H1 (cell line): Measurements from ENCODE around the gene MXRA7. TPM values are rescaled to one million over a fixed set of nuclear protein-coding genes. Genes with fewer than 3 reads are reported as not detected.

ENCODE experiments used
- CTCF ChIA-PET: fragments of 300-600 bp; sonication (Branson Sonifier 250); formaldehyde crosslinking; loops from one replicate; lab custom pipeline; 2021; ENCODE audit not compliant: partially characterized antibody; lab: Charles Lee
- POLR2A ChIA-PET: fragments of 300-600 bp; sonication (Branson Sonifier 250); formaldehyde crosslinking; loops from one replicate; lab custom pipeline; 2021; ENCODE audit warnings: inconsistent platforms; ENCODE audit not compliant: partially characterized antibody; lab: Charles Lee
- DNase-seq, 2 experiments: peaks; one replicate each; pipeline versions ENCODE4 v3.0.0 to v3.0.0-alpha.2; 2010 to 2022; ENCODE audit warnings: low spot score in 2 of 2, low read depth in 1 of 2, mixed read lengths in 1 of 2
- FAIRE-seq: peaks from 2 replicates; lab custom pipeline; 2011; peaks lifted over from hg19 to GRCh38; lab: Jason Lieb, UNC
- H2AFZ ChIP-seq: 2 replicates; pipeline ENCODE4 v1.8.1; 2012; ENCODE audit warnings: low read length, inconsistent platforms
- H2AK5ac ChIP-seq: 2 replicates; pipeline ENCODE4 v1.6.1; 2013; ENCODE audit warnings: low read depth, low read length
- H2BK120ac ChIP-seq: replicated peaks from 2 replicates; pipeline ENCODE3; 2013; ENCODE audit warnings: low read depth, low read length, inconsistent platforms
- H2BK12ac ChIP-seq: 2 replicates; pipeline ENCODE4 v1.6.1; 2013; ENCODE audit warnings: low read depth, low read length
- H2BK15ac ChIP-seq: 2 replicates; pipeline ENCODE4 v1.6.1; 2013; ENCODE audit warnings: low read length
- H2BK20ac ChIP-seq: 2 replicates; pipeline ENCODE4 v1.6.1; 2013; ENCODE audit warnings: low read length
- H2BK5ac ChIP-seq: 2 replicates; pipeline ENCODE4 v1.6.1; 2013; ENCODE audit warnings: low read depth, low read length
- H3K14ac ChIP-seq: 2 replicates; pipeline ENCODE4 v1.6.1; 2013; ENCODE audit warnings: inconsistent platforms; ENCODE audit not compliant: insufficient read length
- H3K18ac ChIP-seq: 2 replicates; pipeline ENCODE4 v1.6.1; 2013; ENCODE audit warnings: low read length; ENCODE audit errors: extremely low read depth
- H3K23ac ChIP-seq: 2 replicates; pipeline ENCODE4 v1.6.1; 2013; ENCODE audit warnings: inconsistent platforms; ENCODE audit not compliant: insufficient read length
- H3K23me2 ChIP-seq: 2 replicates; pipeline ENCODE4 v1.6.1; 2013; ENCODE audit warnings: low read depth, low read length
- H3K27ac ChIP-seq: 2 replicates; pipeline ENCODE4 v1.6.1; 2011; ENCODE audit warnings: low read depth, low read length, inconsistent platforms
- H3K27me3 ChIP-seq, 4 experiments: replicated peaks in 1 of 4; 1 replicate in 1 of 4; 2 replicates in 3 of 4; pipeline versions ENCODE4 v1.6.1 to v1.8.1; 2011 to 2013; ENCODE audit warnings: low read length in 3 of 4, mild to moderate bottlenecking in 3 of 4, inconsistent platforms in 2 of 4, mixed read lengths in 2 of 4, moderate library complexity in 1 of 4; ENCODE audit not compliant: control insufficient read depth in 3 of 4, insufficient read depth in 3 of 4; ENCODE audit errors: extremely low read depth in 1 of 4
- H3K36me3 ChIP-seq, 4 experiments: 2 replicates each; pipeline versions ENCODE4 v1.6.1 to v1.8.1; 2011 to 2013; ENCODE audit warnings: mild to moderate bottlenecking in 4 of 4, low read length in 3 of 4, moderate library complexity in 2 of 4, control low read depth in 1 of 4, inconsistent platforms in 1 of 4; ENCODE audit not compliant: insufficient read depth in 4 of 4, control insufficient read depth in 2 of 4
- H3K4ac ChIP-seq: replicated peaks from 2 replicates; pipeline ENCODE3; 2013; ENCODE audit warnings: low read length, low read depth, mixed read lengths, inconsistent platforms; ENCODE audit not compliant: insufficient read length
- H3K4me1 ChIP-seq, 4 experiments: replicated peaks in 1 of 4; 1 replicate in 1 of 4; 2 replicates in 3 of 4; pipeline versions ENCODE4 v1.6.1 to v1.8.1; 2011 to 2013; ENCODE audit warnings: low read length in 3 of 4, inconsistent platforms in 2 of 4, mixed read lengths in 1 of 4; ENCODE audit not compliant: insufficient read depth in 4 of 4, control insufficient read depth in 3 of 4
- H3K4me2 ChIP-seq, 2 experiments: 2 replicates each; pipeline versions ENCODE4 v1.6.1 to v1.8.1; 2011 to 2013; ENCODE audit warnings: low read depth in 2 of 2, low read length in 2 of 2, control low read depth in 1 of 2, inconsistent platforms in 1 of 2, mild to moderate bottlenecking in 1 of 2; ENCODE audit not compliant: insufficient read depth in 1 of 2
- H3K4me3 ChIP-seq, 4 experiments: fragments of 200-600, 300-600 bp in 1 of 4; sonication (generic), shearing (Covaris generic), sonication (Bioruptor Twin) in 1 of 4; 2 replicates each; pipeline versions ENCODE4 v1.5.1 to v1.8.1; 2011 to 2016; ENCODE audit warnings: low read length in 4 of 4, low read depth in 3 of 4, control low read depth in 2 of 4, inconsistent platforms in 2 of 4, mild to moderate bottlenecking in 2 of 4, mixed read lengths in 1 of 4, moderate library complexity in 1 of 4; ENCODE audit not compliant: insufficient read depth in 2 of 4; ENCODE audit errors: extremely low read depth in 1 of 4
- H3K56ac ChIP-seq: replicated peaks from 2 replicates; pipeline ENCODE3; 2013; ENCODE audit warnings: low read depth, mild to moderate bottlenecking, mixed read lengths, low read length, inconsistent platforms; ENCODE audit not compliant: insufficient read length
- H3K79me1 ChIP-seq: 2 replicates; pipeline ENCODE4 v1.6.1; 2013; ENCODE audit warnings: low read depth, low read length, control low read depth
- H3K79me2 ChIP-seq, 2 experiments: 2 replicates each; pipeline versions ENCODE4 v1.6.1 to v1.8.1; 2012 to 2013; ENCODE audit warnings: low read length in 2 of 2, mild to moderate bottlenecking in 2 of 2, inconsistent platforms in 1 of 2; ENCODE audit not compliant: insufficient read depth in 2 of 2, control insufficient read depth in 1 of 2
- H3K9ac ChIP-seq, 4 experiments: replicated peaks in 1 of 4; 1 replicate in 1 of 4; 2 replicates in 3 of 4; pipeline versions ENCODE4 v1.6.1 to v1.8.1; 2011 to 2013; ENCODE audit warnings: low read depth in 3 of 4, low read length in 3 of 4, control low read depth in 2 of 4, mild to moderate bottlenecking in 2 of 4, moderate library complexity in 2 of 4, inconsistent platforms in 1 of 4; ENCODE audit errors: extremely low read depth in 1 of 4
- H3K9me3 ChIP-seq, 2 experiments: 2 replicates each; pipeline versions ENCODE4 v1.6.1 to v1.8.1; 2012 to 2013; ENCODE audit warnings: mild to moderate bottlenecking in 2 of 2, moderate library complexity in 2 of 2, control low read depth in 1 of 2, inconsistent platforms in 1 of 2, low read depth in 1 of 2, low read length in 1 of 2, mixed read lengths in 1 of 2; ENCODE audit not compliant: insufficient read depth in 2 of 2
- H4K20me1 ChIP-seq, 2 experiments: replicated peaks in 1 of 2; 2 replicates each; pipeline versions ENCODE3 to v1.8.1; 2011 to 2013; ENCODE audit warnings: inconsistent platforms in 2 of 2, low read length in 2 of 2, mild to moderate bottlenecking in 1 of 2; ENCODE audit not compliant: insufficient read depth in 2 of 2, control insufficient read depth in 1 of 2
- H4K5ac ChIP-seq: 2 replicates; pipeline ENCODE4 v1.6.1; 2013; ENCODE audit warnings: low read length, low read depth, mixed read lengths, inconsistent platforms; ENCODE audit not compliant: insufficient read length
- H4K8ac ChIP-seq: 2 replicates; pipeline ENCODE4 v1.8.0; 2013; ENCODE audit warnings: mild to moderate bottlenecking, moderate library complexity, low read length, inconsistent platforms; ENCODE audit not compliant: insufficient read depth; ENCODE audit errors: extremely low read depth
- H4K91ac ChIP-seq: replicated peaks from 2 replicates; pipeline ENCODE3; 2013; ENCODE audit warnings: low read length, mixed read lengths, inconsistent platforms; ENCODE audit not compliant: insufficient read length
- ASH2L ChIP-seq: fragments of 200-600, 300-600 bp; sonication (generic); IDR thresholded peaks from one replicate; pipeline ENCODE4 v1.7.1; 2017; ENCODE audit warnings: low read length
- BRCA1 ChIP-seq: IDR thresholded peaks from 2 replicates; pipeline ENCODE4 v1.6.1; 2012; ENCODE audit warnings: low read depth, low read length, improper control_type of control experiment
- CEBPB ChIP-seq: IDR thresholded peaks from 2 replicates; pipeline ENCODE4 v1.6.1; 2012; ENCODE audit warnings: low read depth, low read length
- CREB1 ChIP-seq: IDR thresholded peaks from 2 replicates; pipeline ENCODE4 v1.6.1; 2012; ENCODE audit warnings: inconsistent platforms
- FOSL1 ChIP-seq: IDR thresholded peaks from 2 replicates; pipeline ENCODE4 v1.6.1; 2011; ENCODE audit warnings: mild to moderate bottlenecking, low read depth, low read length, moderate library complexity; ENCODE audit not compliant: insufficient read depth
- KDM1A ChIP-seq: fragments of 200-600, 300-600 bp; sonication (generic); IDR thresholded peaks from 2 replicates; pipeline ENCODE4 v1.7.1; 2016; ENCODE audit warnings: mild to moderate bottlenecking, low read length, borderline replicate concordance
- PHF8 ChIP-seq: fragments of 200-600 bp; sonication (generic); conservative IDR thresholded peaks from 2 replicates; pipeline ENCODE4 v1.7.1; 2012; ENCODE audit warnings: low read depth, mild to moderate bottlenecking, inconsistent platforms, low read length, moderate library complexity
- POU5F1 ChIP-seq: IDR thresholded peaks from 2 replicates; pipeline ENCODE4 v1.6.1; 2011; ENCODE audit warnings: low read depth, mild to moderate bottlenecking, low read length, moderate library complexity
- SP4 ChIP-seq: IDR thresholded peaks from 2 replicates; pipeline ENCODE4 v1.6.1; 2012; ENCODE audit warnings: low read length, inconsistent platforms
- TBP ChIP-seq: IDR thresholded peaks from 2 replicates; pipeline ENCODE4 v1.6.1; 2011; ENCODE audit warnings: low read depth, low read length, improper control_type of control experiment
- ZNF274 ChIP-seq: IDR thresholded peaks from 2 replicates; pipeline ENCODE4 v1.7.0; 2012; ENCODE audit warnings: low read length, borderline replicate concordance; ENCODE audit errors: extremely low read depth
- WGBS, 2 experiments: shearing (Covaris generic) in 1 of 2; methylation state at CpG; one replicate each; pipeline versions ENCODE4 v1.1.6 to v1.1.7; 2013 to 2015; ENCODE audit warnings: low lambda C conversion rate in 2 of 2, mixed read lengths in 2 of 2, inconsistent platforms in 1 of 2, low coverage in 1 of 2, missing lambda C conversion rate in 1 of 2; ENCODE audit not compliant: insufficient replicate concordance in 2 of 2, insufficient coverage in 1 of 2, insufficient read length in 1 of 2; ENCODE audit errors: extremely low coverage in 1 of 2, missing lambda C conversion rate in 1 of 2; 5-methylcytosine and 5-hydroxymethylcytosine counted together
- polyA plus RNA-seq, 7 experiments: library from polyadenylated mRNA; depleted of rRNA in 3 of 7; stranded (reverse) in 5 of 7; unstranded in 2 of 7; fragments of >200 nt in 5 of 7; fragments of 200-250 nt in 2 of 7; gene quantifications; 1 replicate in 5 of 7; 2 replicates in 1 of 7; 4 replicates in 1 of 7; pipeline versions ENCODE4 v1.2.1 to v1.2.3, GENCODE V29; 2011 to 2013; ENCODE audit warnings: missing spikeins in 2 of 7, mixed read lengths in 2 of 7
- total RNA-seq: library from RNA; stranded (reverse); fragmentation: NEBNext Ultra II Directional; extraction: Animal tissue kit (Norgen Biotek cat#: 25700); gene quantifications from 2 replicates; pipeline ENCODE4 v1.2.1, GENCODE V29; 2021
- TF ChIP-seq, protein P1 (sequence below): IDR thresholded peaks from 2 replicates; pipeline ENCODE4 v1.6.1; 2011; ENCODE audit warnings: low read depth, mild to moderate bottlenecking, low read length; ENCODE audit not compliant: insufficient read depth

MXRA7 gene
- total and polyA plus RNA-seq, 2 of the 8 experiments (the other 6 are each of a cell fraction or from before 2014, with no cell fraction given): 17.8 to 26.6 TPM

DNA sequence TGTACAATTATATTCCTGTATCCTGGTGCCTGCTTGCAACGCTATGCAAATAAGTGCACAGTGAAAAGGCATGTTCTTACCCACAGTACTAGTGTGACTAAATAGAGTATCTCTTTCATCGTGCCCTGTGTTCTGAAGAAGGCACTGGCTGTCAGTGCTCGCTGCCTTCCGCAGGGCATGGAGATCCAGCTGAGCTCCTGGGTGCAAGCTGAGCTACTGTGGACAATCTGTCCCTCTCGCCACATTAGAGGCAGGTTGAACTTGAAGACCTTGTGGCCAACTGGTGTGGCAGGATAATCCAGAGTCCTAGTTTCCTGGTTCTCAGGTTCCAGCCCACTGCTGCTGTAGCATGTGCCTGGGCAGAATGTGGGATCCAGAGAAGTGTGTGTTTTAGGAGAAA is 65.3 kb downstream of the MXRA7 start:
- 88% methylated on average over 5 of the region's 5 CpGs; no CpG with 5 or more reads in 1 of the 2 experiments for WGBS, 2 experiments
- Histone ChIP-seq H2BK120ac (no peak overlapping the region), H3K4me2 (no peak overlapping the region), H2BK15ac (no peak overlapping the region), H2AFZ (no peak overlapping the region), H3K9ac (no peak overlapping the region), H3K14ac (no peak overlapping the region), H3K23ac (no peak overlapping the region), H2BK12ac (no peak overlapping the region), H3K4me1 (peaks cover 0 to 3% (median 2%) of the 10 kb centered on the region in 4 experiments; a peak in 2 of 7 replicates), H3K4ac (no peak overlapping the region), H2AK5ac (no peak overlapping the region), H3K27ac (no peak overlapping the region), H3K79me2 (no peaks in the 10 kb centered on the region), H2BK20ac (no peak overlapping the region), H3K79me1 (no peaks in the 10 kb centered on the region), H3K27me3 (no peaks in the 10 kb centered on the region), H2BK5ac (no peak overlapping the region), H4K20me1 (no peaks in the 10 kb centered on the region), H3K18ac (no peak overlapping the region), H3K56ac (no peak overlapping the region), H4K5ac (no peak overlapping the region), H3K23me2 (no peaks in the 10 kb centered on the region), H3K9me3 (no peaks in the 10 kb centered on the region), H3K4me3 (no peak overlapping the region), H3K36me3 (no peaks in the 10 kb centered on the region), H4K91ac (no peak overlapping the region), H4K8ac (no peak overlapping the region)
- FAIRE-seq: no peak
- ChIA-PET POLR2A (interaction anchor here (0.8 kb wide), 1 partner anchor 16 kb away, joined by 3 read pairs; no protein-coding TSS in a partner anchor), CTCF (interaction anchor here (0.9 to 1.2 kb wide), 2 partner anchors 22 to 36 kb away, joined by 3 read pairs; no protein-coding TSS in a partner anchor)
- DNase-seq: no peak
- TF ChIP-seq POU5F1 (no peak), ASH2L (no peak), ZNF274 (no peak), CREB1 (no peak), FOSL1 (no peak), SP4 (no peak), PHF8 (no peak), CEBPB (no peak), KDM1A (no peak), BRCA1 (no peak), TBP (no peak)
- TF ChIP-seq, protein P1, sequence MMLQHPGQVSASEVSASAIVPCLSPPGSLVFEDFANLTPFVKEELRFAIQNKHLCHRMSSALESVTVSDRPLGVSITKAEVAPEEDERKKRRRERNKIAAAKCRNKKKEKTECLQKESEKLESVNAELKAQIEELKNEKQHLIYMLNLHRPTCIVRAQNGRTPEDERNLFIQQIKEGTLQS: no peak
